Keratinocyte (primary cell): ENCODE measurements around the gene AGFG2.

Experiments
- CTCF ChIP-seq, 3 experiments: IDR thresholded peaks in 1 of 3; conservative IDR thresholded peaks in 1 of 3; optimal IDR thresholded peaks in 1 of 3; 2 replicates in 2 of 3; 3 replicates in 1 of 3; pipeline versions ENCODE3 to v1.5.1; 2011; ENCODE audit warnings: low read length in 3 of 3, mild to moderate bottlenecking in 3 of 3, moderate library complexity in 2 of 3, control low read depth in 1 of 3, inconsistent platforms in 1 of 3; ENCODE audit not compliant: insufficient read depth in 2 of 3; ENCODE audit errors: extremely low read depth in 1 of 3
- EZH2 ChIP-seq: IDR thresholded peaks from one replicate; pipeline ENCODE4 v1.6.1; 2012; ENCODE audit warnings: inconsistent platforms, mild to moderate bottlenecking, low read length, moderate library complexity

GRCh38 chr7:100539436-100540006 is 518 bp downstream of the AGFG2 start:
- TF ChIP-seq EZH2, result no peak
- no peak for TF ChIP-seq CTCF (optimal IDR thresholded peaks at IDR 0.05 in 1 of 3, IDR thresholded peaks at IDR 0.05 in 1 of 3, conservative IDR thresholded peaks at IDR 0.05 in 1 of 3; ENCODE audit: extremely low read depth in 1 of 3, insufficient read depth in 2 of 3, low read length in 3 of 3)
